OCI-LY1 (cell line): ENCODE data around the gene MAP2K2.

Source experiments
- EZH2 ChIP-seq: fragments of 200-600 bp; sonication (generic), shearing (Covaris generic); IDR thresholded peaks from 2 replicates; pipeline ENCODE4 v1.8.0; 2017; ENCODE audit warnings: borderline replicate concordance, mixed run types, mild to moderate bottlenecking, antibody characterized with exemption, low read length, moderate library complexity, mixed read lengths
- TF ChIP-seq, protein P1 (sequence below): fragments of 200-600 bp; sonication (generic), shearing (Covaris generic); IDR thresholded peaks from 2 replicates; pipeline ENCODE4 v1.5.1; 2017; ENCODE audit warnings: mild to moderate bottlenecking, antibody characterized with exemption, low read length, moderate library complexity, mixed read lengths

DNA sequence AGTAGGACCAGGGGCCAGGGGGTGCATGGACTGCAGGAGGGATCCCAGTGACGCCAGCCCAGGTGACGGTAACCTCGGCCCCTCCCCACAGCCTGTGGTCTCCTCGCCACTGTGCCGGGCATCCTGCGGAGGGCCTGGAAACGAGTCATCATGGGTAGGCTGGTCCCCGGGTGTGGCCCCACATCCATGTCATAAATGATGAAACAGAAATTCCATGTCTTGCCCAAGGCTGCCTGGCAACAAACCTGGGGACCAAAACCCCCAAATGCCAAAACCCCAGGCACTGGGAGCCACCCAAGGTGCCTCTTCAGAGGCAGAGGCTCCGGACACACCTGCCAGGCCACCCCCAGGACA, 20.9 kb downstream of the MAP2K2 start:
- TF ChIP-seq EZH2: no peak
- TF ChIP-seq, protein P1, sequence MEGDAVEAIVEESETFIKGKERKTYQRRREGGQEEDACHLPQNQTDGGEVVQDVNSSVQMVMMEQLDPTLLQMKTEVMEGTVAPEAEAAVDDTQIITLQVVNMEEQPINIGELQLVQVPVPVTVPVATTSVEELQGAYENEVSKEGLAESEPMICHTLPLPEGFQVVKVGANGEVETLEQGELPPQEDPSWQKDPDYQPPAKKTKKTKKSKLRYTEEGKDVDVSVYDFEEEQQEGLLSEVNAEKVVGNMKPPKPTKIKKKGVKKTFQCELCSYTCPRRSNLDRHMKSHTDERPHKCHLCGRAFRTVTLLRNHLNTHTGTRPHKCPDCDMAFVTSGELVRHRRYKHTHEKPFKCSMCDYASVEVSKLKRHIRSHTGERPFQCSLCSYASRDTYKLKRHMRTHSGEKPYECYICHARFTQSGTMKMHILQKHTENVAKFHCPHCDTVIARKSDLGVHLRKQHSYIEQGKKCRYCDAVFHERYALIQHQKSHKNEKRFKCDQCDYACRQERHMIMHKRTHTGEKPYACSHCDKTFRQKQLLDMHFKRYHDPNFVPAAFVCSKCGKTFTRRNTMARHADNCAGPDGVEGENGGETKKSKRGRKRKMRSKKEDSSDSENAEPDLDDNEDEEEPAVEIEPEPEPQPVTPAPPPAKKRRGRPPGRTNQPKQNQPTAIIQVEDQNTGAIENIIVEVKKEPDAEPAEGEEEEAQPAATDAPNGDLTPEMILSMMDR: no peak
